Activated gamma-delta T cell treated with anti-CD3 and anti-CD28 coated beads, Interleukin-2, amount 50 U/mL, for 16 hours (primary cell): ENCODE results near the gene B4GALNT2.

Experiments
- DNase-seq: peaks from one replicate; pipeline ENCODE4 v3.0.0-alpha.2; 2020; ENCODE audit warnings: low read depth

B4GALNT2 gene

DNA sequence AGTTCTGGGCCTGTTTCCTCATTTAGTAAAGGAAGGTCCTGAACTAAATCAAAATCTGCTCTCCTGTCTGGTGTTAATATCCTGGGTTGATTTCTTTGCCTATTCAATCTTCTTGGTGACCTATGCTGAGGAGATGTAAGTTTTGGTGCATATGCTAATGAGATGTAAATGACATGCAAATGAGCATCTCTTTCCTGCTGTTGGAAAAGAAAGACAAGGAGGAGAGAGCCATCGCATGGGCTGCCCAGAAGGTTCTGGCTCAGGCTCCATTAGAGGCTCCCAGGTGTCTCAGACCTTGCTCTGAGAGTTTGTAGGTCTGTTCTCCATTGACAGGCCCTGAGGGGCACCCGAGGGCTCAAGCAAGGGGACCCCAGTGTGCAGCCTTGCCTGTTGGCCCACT is 81.3 kb downstream of the B4GALNT2 start:
- no peak for DNase-seq

DNA sequence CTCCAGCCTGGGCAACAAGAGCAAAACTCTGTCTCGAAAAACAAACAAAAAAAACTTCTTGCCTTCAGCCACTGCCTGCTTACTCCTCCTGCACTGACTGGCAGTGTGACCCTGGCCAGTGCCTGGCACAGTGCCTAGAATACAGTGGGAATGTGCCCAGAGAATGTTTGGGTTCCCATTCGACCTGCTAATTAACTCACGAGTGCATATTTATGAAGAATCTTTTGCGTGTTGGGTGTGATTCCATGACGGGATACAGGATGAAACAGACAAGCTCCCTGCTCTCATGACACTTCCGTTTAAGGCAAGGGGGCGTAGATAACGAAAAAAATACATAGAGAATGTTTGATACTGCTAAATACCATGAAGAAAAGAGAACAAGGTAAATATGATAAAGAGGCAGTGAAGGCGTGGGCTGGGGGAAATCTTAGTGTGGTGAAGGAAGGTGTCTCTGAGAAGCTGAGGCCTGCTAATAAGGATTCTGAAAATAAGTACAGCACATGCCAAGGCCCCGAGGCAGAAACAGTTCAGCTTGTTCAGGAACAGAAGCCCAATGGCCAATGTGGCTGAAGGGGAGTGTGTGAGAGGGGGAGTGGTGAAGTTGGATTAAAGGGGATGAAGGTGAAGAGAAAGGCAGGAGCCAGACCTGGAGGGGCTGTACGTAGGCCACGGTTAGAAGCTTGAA is 82.2 kb downstream of the B4GALNT2 start:
- no peak for DNase-seq

DNA sequence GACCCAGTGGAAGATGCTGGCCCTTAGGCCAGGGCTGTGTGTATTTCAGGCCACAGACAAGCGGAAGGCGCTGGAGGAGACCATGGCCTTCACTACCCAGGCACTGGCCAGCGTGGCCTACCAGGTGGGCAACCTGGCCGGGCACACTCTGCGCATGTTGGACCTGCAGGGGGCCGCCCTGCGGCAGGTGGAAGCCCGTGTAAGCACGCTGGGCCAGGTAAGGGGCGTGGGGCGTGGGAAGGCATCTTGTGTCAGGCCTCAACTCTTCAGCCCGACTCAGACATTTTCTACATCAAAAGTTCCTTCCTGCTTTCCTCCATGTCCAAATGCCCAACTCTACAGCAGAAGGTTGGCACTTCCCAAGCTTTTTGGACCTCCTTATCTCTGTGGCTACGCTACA is 83.9 kb downstream of the B4GALNT2 start:
- DNase-seq: no peak

DNA sequence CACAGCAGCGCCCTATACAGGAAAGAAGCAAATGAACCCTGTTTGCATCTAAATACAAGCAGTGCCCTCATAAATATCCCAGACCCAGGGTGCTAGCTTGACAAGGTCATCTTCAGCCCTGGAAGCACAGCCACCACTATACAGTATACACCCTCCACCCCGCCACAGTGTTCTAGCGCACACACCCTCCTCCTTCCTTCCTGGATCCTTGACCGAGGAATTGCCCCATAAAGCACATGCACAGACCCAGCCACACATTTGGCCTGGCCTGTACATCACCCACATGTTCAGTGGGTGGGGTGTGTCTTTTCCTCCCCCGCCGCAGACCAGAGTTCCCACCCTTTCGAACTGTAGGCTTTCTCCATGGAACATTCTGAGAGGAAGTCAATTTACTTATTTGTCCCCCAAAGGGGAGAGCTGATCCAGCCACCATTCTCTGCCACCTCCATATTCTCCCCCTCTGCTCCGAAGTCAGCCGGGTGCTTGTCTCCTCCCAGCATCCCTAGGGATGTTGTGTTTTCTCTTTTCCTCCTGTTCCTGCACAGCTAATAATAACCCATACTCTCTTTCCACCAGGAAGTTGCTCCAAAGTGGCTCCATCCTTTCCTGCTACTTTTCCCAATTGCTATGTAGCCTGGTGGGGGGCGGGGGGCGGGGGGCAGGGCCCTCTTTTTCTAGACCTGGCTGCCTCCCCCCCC is 84.5 kb downstream of the B4GALNT2 start:
- DNase-seq: no peak

DNA sequence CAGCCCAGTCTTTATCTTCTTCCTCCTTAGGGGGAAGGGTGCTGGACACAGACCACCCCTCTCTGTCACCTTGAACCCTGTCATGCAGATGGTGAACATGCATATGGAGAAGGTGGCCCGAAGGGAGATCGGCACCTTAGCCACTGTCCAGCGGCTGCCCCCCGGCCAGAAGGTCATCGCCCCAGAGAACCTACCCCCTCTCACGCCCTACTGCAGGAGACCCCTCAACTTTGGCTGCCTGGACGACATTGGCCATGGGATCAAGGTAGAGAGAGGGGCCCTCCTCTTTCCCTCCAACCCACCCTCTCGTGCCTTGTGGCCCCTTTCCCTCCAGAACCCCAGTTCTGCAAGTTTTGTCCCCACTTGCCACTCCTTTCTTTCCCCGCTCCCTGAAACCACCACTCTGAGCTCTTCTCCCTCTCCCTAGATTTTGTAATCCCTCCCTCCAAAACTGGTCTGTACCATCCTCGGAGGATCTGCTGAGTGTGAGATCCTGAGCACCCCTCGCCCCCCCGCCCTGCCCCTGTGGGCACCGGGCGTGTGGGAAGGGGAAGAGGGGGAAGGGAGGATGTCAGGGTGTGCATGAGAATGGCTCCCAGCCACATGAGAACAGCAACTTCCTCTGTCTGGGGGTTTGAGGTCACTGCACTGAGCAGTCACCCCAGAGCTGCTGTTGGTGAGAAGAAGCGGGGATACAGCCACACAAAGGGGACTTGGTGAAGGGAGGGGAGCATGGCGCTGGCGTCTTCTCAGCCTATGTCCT is 85.3 kb downstream of the B4GALNT2 start:
- peak; percentile 65 for DNase-seq

DNA sequence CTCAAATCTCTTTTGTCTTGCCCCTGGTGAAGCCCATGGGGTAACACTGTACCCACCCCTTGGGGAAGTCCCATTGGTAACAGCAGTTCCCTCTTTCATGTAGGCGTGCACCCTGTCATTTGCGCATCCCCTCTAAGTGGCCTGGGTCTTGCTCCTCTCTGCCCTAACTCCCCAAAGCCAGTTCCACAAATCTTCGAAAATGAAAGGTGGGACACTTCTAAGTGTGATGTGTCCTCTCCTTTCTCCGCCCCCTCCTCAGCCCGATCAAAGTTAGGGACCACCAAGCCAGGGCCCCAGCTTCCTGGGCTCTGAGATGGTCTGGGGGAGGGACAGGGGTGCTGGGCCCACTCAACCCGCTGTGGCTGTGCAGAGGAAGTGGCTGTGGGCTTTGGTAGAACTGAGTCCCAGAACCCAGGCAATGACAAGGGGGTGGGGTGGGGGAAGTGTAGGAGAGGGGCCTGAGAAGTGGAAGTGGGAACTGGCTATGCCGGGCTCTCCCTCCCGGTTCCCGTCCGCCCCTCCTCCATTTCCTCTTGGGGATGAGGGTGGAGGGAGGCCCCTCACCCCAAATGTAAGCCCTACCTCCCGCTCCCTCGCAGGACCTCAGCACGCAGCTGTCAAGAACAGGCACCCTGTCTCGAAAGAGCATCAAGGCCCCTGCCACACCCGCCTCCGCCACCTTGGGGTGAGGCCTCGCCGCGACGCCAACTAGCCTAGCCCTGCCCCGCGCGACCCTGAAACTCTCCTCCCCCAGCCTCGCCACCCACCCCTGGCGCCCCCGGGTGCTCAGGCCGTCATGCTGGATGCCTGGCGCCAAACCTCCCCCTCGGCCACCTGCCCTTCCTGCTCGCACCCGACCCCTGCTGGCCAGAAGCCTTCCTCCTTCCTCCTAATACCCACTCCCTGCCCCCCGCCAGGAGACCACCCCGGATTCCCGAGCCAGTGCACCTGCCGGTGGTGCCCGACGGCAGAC is 86.7 kb downstream of the B4GALNT2 start:
- peak; percentile 43 for DNase-seq

DNA sequence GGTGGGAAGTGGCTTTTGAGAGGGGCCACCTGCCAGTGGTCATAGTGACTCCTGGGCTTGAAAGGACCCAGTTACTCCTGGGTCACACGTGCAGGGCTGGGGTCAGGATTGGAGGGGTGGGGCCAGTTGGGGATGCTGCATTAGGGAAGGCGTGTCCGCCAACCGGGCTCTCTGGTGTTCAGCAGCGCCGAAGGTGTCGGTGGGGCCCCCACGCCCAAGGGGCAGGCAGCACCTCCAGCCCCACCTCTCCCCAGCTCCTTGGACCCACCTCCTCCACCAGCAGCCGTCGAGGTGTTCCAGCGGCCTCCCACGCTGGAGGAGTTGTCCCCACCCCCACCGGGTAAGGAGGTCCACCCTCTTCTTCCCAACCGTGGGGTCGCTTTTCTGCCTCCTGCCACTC is 87.4 kb downstream of the B4GALNT2 start:
- no peak for DNase-seq

DNA sequence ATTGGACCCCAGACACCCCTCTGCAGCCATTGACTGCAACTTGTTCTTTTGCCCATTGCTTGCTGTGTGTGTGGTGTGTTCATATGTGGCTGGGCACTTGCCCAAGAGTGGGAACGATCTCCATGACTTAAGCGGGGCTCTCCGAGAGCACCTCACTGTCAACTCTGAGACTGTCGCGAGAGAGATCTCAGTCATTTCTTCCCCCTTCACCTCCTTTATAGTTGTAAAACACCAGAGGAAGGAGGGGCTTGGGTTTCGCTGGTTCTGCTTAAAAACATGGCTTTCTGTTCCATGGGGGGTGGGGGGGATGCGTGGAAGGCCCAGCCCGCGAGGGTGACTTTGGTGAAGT is 90.6 kb downstream of the B4GALNT2 start:
- no peak for DNase-seq

DNA sequence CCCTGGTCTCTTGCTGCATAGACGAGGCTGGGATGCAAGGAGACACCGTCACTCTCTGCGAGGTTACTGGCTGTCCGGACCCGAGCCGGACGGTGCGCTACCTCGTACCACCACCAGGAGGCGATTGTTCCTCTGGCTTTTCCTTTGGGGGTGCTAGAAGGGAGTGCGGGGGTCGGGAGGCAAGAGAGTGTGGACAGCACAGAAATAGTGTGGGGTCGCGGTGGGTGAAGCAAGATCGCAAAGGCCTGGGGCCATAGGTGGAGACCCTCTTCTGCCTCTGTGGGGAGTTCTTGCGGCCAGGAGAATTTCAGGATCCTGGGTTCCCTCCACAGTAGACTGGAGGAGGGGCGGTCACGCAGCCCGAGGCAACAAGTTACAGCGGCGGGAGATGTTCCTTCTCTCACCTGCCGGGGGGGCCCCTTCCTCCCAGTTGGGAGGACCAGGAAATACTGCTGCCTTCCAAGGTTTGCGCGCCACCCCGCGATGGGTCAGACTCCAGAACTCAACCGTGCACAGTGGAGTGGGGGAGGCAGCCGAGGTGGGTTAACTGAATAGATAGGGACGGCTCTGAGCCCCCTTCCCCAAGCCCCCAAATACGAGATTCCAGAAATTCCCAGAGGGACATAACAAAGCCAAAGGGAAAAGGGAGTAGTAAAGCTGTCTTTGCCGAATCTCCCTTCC is 91.1 kb downstream of the B4GALNT2 start:
- DNase-seq: peak; percentile 52

DNA sequence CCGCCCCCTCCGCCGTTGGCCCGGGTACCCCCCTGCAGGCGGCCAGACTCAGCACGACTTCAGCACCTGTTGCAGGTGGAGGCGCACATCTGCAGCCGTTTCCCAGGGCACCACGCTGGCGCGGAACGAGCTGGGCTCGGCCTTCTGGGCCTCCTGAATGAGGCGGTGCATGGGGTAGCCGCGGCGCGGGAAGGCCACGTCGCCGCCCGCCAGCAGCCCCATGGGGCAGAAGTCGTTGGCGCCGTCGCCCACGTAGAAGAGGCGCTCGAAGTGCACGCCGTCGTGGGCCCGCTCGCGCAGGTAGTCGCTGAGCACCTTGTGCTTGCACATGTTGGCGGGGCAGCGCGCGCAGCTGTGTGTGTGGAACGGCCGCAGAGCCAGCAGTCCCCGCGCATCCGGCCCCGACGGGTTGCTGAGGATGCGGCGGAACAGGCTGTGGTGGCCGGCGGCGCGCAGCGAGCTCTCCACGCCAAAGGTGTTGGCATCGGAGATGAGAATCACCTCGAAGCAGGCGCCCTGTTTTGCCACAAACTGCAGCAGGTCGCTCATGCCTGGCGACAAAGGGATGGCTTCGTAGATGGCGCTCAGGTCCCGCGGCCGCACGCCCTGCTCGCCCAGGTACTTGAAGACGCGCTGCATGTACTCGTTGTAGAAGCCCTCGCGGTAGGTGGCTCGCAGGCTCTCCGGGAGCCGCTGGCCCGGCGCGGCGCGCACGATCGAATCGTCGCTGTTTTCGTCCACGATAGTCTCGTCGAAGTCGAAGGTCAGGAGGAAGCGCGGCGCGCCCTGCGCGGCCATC is 91.8 kb downstream of the B4GALNT2 start:
- no peak for DNase-seq

DNA sequence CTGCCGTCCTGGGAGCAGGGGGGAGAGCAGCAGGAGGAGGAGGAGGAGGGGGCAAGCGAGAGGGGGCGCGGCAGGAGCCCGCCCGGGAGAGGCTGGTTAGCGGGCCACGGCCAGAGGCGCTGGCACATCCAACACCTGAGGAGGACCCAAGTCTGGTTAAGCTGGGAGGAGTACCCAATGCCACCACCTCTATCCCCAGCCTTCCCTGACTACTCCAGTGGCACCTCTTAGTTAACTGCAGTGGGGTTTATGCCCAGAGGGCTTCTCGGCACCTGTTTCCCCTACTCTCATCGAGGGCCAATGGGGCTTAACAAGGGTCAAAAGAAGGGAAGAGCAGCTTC is 92.4 kb downstream of the B4GALNT2 start:
- DNase-seq: no peak

DNA sequence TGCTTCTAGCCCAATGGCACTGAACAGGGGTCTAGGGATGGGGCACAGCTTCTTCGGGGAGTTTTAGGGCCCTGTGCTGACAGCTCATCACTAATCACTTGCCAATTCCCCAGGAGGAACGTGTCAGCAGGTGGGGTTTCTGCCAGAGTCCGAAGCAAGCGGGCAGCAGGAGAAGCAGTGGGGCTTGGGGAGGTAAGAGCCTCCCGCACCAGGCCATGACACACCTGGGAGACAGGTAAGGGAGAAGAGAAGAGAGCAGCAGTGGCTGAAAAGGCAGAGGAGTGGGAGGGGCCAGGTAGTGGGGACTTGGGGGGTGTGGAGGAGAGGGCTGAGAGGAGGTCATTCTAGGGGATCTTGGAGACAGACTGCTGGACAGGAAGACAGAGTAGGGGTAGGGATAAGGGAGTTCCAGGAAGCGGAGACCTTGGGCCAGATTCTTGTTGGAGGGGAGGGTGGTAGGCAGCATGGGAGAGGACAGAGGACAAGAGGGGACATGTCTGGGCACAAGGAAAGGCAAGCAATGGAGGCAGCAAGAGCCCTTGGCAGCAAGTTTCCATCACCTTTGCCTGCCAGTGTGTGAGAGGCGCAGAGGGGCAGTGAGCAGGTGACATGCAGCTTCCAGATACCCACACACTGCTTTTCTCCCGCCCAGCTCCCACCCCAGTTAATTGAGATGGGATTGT is 93.1 kb downstream of the B4GALNT2 start:
- DNase-seq: no peak
